ENCODE results near the gene NT5DC3. TPM values are rescaled to one million over a fixed set of nuclear protein-coding genes. Genes with fewer than 3 reads are reported as not detected.

The NT5DC3 gene
- total RNA-seq, 3 donors from 2014 or later (not counting 1 experiment from before 2014, with no cell fraction given), result 1.1 to 2.1 (median 1.4) TPM

GRCh38 chr12:103766028-103766427 is 75.0 kb downstream of the NT5DC3 start:
- no peak overlapping the region for H3K27ac ChIP-seq (ENCODE audit: low read length)
- Mint-ChIP-seq H3K9me3 (no peaks in the 10 kb centered on the region), H3K4me1 (no peaks in the 10 kb centered on the region), H3K4me3 (no peak overlapping the region), H3K36me3 (no peaks in the 10 kb centered on the region), H3K27me3 (ENCODE audit: low read depth in 2 of 2) (no peaks in the 10 kb centered on the region), H3K27ac (no peak overlapping the region)
- no peaks in the 10 kb centered on the region for H3K36me3 ChIP-seq (ENCODE audit: control insufficient read depth, insufficient read depth, low read length)
- H3K27me3 ChIP-seq (ENCODE audit: control insufficient read depth, insufficient read depth, low read length), result no peaks in the 10 kb centered on the region
- TF ChIP-seq CTCF (IDR thresholded peaks at IDR 0.05), result no peak
- H3K4me3 ChIP-seq (ENCODE audit: low read length), result no peak overlapping the region
- ATAC-seq, result no peak
- DNase-seq, result no peak
- intact Hi-C loops (cut with micrococcal nuclease), result no loop called here
- 95% methylated on average over 6 of the region's 6 CpGs for WGBS (ENCODE audit: insufficient coverage)
- no peaks in the 10 kb centered on the region for H3K4me1 ChIP-seq (ENCODE audit: control insufficient read depth, insufficient read depth, low read length)
- H3K9me3 ChIP-seq (ENCODE audit: control insufficient read depth, insufficient read depth, low read length), result no peaks in the 10 kb centered on the region

GRCh38 chr12:103765322-103765721 is 75.7 kb downstream of the NT5DC3 start:
- no peak for TF ChIP-seq CTCF (IDR thresholded peaks at IDR 0.05)
- Histone ChIP-seq H3K27me3 (ENCODE audit: control insufficient read depth, insufficient read depth, low read length) (no peaks in the 10 kb centered on the region), H3K4me1 (ENCODE audit: control insufficient read depth, insufficient read depth, low read length) (no peaks in the 10 kb centered on the region), H3K4me3 (ENCODE audit: low read length) (no peak overlapping the region), H3K27ac (ENCODE audit: low read length) (no peak overlapping the region), H3K36me3 (ENCODE audit: control insufficient read depth, insufficient read depth, low read length) (no peaks in the 10 kb centered on the region), H3K9me3 (ENCODE audit: control insufficient read depth, insufficient read depth, low read length) (no peaks in the 10 kb centered on the region)
- no peaks in the 10 kb centered on the region for H3K9me3 Mint-ChIP-seq
- H3K27me3 Mint-ChIP-seq (ENCODE audit: low read depth in 2 of 2), result no peaks in the 10 kb centered on the region
- intact Hi-C loops (cut with micrococcal nuclease), result no loop called here
- no peak overlapping the region for H3K4me3 Mint-ChIP-seq
- no peak overlapping the region for H3K27ac Mint-ChIP-seq
- DNase-seq (no peak), ATAC-seq (no peak)
- no peaks in the 10 kb centered on the region for H3K36me3 Mint-ChIP-seq
- 89% methylated on average over 5 of the region's 5 CpGs for WGBS (ENCODE audit: insufficient coverage)
- no peaks in the 10 kb centered on the region for H3K4me1 Mint-ChIP-seq

GRCh38 chr12:103762473-103762872 is 78.6 kb downstream of the NT5DC3 start:
- no peak for ATAC-seq

More at GRCh38 chr12:103762473-103762872, 78.6 kb downstream of the NT5DC3 start:
- intact Hi-C loops (cut with micrococcal nuclease), result no loop called here
- H3K4me1 ChIP-seq (ENCODE audit: control insufficient read depth, insufficient read depth, low read length), result no peaks in the 10 kb centered on the region
- no peak for DNase-seq
- no peaks in the 10 kb centered on the region for H3K9me3 ChIP-seq (ENCODE audit: control insufficient read depth, insufficient read depth, low read length)
- Mint-ChIP-seq H3K4me1 (no peaks in the 10 kb centered on the region), H3K27ac (no peak overlapping the region), H3K9me3 (no peaks in the 10 kb centered on the region), H3K4me3 (no peak overlapping the region), H3K27me3 (ENCODE audit: low read depth in 2 of 2) (no peaks in the 10 kb centered on the region), H3K36me3 (no peaks in the 10 kb centered on the region)
- no peaks in the 10 kb centered on the region for H3K36me3 ChIP-seq (ENCODE audit: control insufficient read depth, insufficient read depth, low read length)
- H3K27ac ChIP-seq (ENCODE audit: low read length), result no peak overlapping the region
- no peak overlapping the region for H3K4me3 ChIP-seq (ENCODE audit: low read length)
- no peaks in the 10 kb centered on the region for H3K27me3 ChIP-seq (ENCODE audit: control insufficient read depth, insufficient read depth, low read length)
- TF ChIP-seq CTCF (IDR thresholded peaks at IDR 0.05), result no peak
- WGBS (ENCODE audit: insufficient coverage), result 96% methylated on average over 5 of the region's 5 CpGs
